Measurements from ENCODE around the gene HECW1. TPM values are rescaled to one million over a fixed set of nuclear protein-coding genes. Genes with fewer than 3 reads are reported as not detected.

The HECW1 gene
- total and polyA plus RNA-seq, 10 of the 15 experiments (the other 5 are each of a cell fraction or from before 2014, with no cell fraction given) = under 0.01 to 0.31 (median 0.04) TPM; not detected in 3

DNA sequence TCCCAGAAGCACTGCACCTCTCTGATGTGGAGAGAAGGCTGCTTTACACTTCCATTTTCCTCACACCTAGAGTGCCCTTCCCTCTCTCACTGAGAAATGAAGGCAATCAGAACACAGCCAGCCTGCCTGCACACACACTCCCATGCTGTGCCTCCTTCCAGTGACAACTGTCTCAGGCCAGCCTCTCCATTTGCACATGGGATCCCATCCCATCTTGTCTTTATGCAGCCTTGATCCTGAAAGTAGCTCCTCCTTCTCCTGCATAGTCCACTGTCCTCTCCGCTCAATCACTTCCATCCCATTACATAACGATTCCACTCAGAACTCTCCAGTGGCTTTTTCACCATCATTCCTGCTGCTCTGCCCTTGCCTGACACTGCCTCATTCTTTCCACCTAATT lies 266.8 kb downstream of the HECW1 start:
- Histone ChIP-seq H3K79me2 (ENCODE audit: control insufficient read depth, insufficient read depth, low read length) (no peaks in the 10 kb centered on the region), H3K4me2 (ENCODE audit: control insufficient read depth, insufficient read depth) (no peak overlapping the region), H3K4me3 (no peak overlapping the region), H3K9ac (ENCODE audit: control insufficient read depth, insufficient read depth, low read length) (no peak overlapping the region), H3K4me1 (ENCODE audit: control insufficient read depth, insufficient read depth, low read length) (no peaks in the 10 kb centered on the region), H4K20me1 (ENCODE audit: control insufficient read depth, insufficient read depth) (no peaks in the 10 kb centered on the region), H3K9me3 (replicated peaks; ENCODE audit: control insufficient read depth, insufficient read depth, low read length) (no peaks in the 10 kb centered on the region), H3K36me3 (ENCODE audit: control insufficient read depth in 2 of 2, insufficient read depth in 2 of 2, low read length in 1 of 2) (no peaks in the 10 kb centered on the region), H3K27ac (ENCODE audit: control insufficient read depth, insufficient read depth) (no peak overlapping the region), H2AFZ (ENCODE audit: control insufficient read depth, low read depth, low read length) (no peak overlapping the region), H3K27me3 (replicated peaks in 1 of 2; ENCODE audit: control insufficient read depth in 2 of 2, insufficient read depth in 2 of 2, low read length in 1 of 2) (peaks cover 0 to 3% of the 10 kb centered on the region in 2 experiments; a peak in 2 of 4 replicates)
- SMC1A ChIA-PET (ENCODE audit: uncharacterized antibody, unreplicated experiment) = no interaction called here
- intact Hi-C loops (cut with micrococcal nuclease; ENCODE audit: unreplicated experiment) (no loop called here), in situ Hi-C loops (cut with MboI) (no loop called here)
- POLR2A ChIA-PET = interaction anchor here (0.5 kb wide), 1 partner anchor 21 kb away, joined by 5 read pairs; no protein-coding TSS in a partner anchor
- TF ChIP-seq, protein P1, sequence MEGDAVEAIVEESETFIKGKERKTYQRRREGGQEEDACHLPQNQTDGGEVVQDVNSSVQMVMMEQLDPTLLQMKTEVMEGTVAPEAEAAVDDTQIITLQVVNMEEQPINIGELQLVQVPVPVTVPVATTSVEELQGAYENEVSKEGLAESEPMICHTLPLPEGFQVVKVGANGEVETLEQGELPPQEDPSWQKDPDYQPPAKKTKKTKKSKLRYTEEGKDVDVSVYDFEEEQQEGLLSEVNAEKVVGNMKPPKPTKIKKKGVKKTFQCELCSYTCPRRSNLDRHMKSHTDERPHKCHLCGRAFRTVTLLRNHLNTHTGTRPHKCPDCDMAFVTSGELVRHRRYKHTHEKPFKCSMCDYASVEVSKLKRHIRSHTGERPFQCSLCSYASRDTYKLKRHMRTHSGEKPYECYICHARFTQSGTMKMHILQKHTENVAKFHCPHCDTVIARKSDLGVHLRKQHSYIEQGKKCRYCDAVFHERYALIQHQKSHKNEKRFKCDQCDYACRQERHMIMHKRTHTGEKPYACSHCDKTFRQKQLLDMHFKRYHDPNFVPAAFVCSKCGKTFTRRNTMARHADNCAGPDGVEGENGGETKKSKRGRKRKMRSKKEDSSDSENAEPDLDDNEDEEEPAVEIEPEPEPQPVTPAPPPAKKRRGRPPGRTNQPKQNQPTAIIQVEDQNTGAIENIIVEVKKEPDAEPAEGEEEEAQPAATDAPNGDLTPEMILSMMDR (IDR thresholded peaks at IDR 0.05 in 2 of 3, conservative IDR thresholded peaks at IDR 0.05 in 1 of 3; ENCODE audit: control insufficient read depth in 2 of 3, extremely low read depth in 1 of 3, insufficient read depth in 1 of 3, low read depth in 3 of 3, low read length in 3 of 3) = no peak
- TF ChIP-seq, protein P2, sequence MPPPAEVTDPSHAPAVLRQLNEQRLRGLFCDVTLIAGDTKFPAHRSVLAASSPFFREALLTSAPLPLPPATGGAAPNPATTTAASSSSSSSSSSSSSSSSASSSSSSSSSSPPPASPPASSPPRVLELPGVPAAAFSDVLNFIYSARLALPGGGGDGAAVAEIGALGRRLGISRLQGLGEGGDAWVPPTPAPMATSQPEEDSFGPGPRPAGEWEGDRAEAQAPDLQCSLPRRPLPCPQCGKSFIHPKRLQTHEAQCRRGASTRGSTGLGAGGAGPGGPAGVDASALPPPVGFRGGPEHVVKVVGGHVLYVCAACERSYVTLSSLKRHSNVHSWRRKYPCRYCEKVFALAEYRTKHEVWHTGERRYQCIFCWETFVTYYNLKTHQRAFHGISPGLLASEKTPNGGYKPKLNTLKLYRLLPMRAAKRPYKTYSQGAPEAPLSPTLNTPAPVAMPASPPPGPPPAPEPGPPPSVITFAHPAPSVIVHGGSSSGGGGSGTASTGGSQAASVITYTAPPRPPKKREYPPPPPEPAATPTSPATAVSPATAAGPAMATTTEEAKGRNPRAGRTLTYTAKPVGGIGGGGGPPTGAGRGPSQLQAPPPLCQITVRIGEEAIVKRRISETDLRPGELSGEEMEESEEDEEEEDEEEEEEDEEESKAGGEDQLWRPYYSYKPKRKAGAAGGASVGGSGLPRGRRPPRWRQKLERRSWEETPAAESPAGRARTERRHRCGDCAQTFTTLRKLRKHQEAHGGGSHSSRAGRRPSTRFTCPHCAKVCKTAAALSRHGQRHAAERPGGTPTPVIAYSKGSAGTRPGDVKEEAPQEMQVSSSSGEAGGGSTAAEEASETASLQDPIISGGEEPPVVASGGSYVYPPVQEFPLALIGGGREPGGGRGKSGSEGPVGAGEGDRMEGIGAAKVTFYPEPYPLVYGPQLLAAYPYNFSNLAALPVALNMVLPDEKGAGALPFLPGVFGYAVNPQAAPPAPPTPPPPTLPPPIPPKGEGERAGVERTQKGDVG (CRISPR knock-in tag; IDR thresholded peaks at IDR 0.05) = no peak
- TF ChIP-seq CHD2 (IDR thresholded peaks at IDR 0.05; ENCODE audit: borderline replicate concordance, low read depth, low read length) (no peak), RB1 (IDR thresholded peaks at IDR 0.05; ENCODE audit: borderline replicate concordance) (no peak), STAT3 (IDR thresholded peaks at IDR 0.05; ENCODE audit: low read depth, low read length) (no peak), TCF7 (IDR thresholded peaks at IDR 0.05; ENCODE audit: borderline replicate concordance) (no peak), ZNF24 (IDR thresholded peaks at IDR 0.05) (no peak), HDAC2 (IDR thresholded peaks at IDR 0.05) (no peak), GABPA (IDR thresholded peaks at IDR 0.05; ENCODE audit: low read depth) (no peak), SREBF2 (IDR thresholded peaks at IDR 0.05; ENCODE audit: low read length) (no peak), POLR2A (IDR thresholded peaks at IDR 0.05; ENCODE audit: low read depth, low read length) (no peak), MTA3 (IDR thresholded peaks at IDR 0.05; ENCODE audit: borderline replicate concordance, low read length) (no peak), SPI1 (IDR thresholded peaks at IDR 0.05; ENCODE audit: borderline replicate concordance, insufficient read depth, low read depth, low read length) (no peak)
- TF ChIP-seq, protein P3, sequence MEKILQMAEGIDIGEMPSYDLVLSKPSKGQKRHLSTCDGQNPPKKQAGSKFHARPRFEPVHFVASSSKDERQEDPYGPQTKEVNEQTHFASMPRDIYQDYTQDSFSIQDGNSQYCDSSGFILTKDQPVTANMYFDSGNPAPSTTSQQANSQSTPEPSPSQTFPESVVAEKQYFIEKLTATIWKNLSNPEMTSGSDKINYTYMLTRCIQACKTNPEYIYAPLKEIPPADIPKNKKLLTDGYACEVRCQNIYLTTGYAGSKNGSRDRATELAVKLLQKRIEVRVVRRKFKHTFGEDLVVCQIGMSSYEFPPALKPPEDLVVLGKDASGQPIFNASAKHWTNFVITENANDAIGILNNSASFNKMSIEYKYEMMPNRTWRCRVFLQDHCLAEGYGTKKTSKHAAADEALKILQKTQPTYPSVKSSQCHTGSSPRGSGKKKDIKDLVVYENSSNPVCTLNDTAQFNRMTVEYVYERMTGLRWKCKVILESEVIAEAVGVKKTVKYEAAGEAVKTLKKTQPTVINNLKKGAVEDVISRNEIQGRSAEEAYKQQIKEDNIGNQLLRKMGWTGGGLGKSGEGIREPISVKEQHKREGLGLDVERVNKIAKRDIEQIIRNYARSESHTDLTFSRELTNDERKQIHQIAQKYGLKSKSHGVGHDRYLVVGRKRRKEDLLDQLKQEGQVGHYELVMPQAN (conservative IDR thresholded peaks at IDR 0.05) = no peak
- DNase-seq (ENCODE audit: low read depth, low spot score) (no peak), FAIRE-seq (no peak), ATAC-seq (no peak)
- RAD21 ChIA-PET (ENCODE audit: unreplicated experiment) = no interaction called here
- CTCF ChIA-PET = no interaction called here
- no TSS peak for BruUV-seq (replicated peaks)
- WGBS (ENCODE audit: insufficient coverage, insufficient replicate concordance, low lambda C conversion rate, missing lambda C conversion rate) = 34% methylated on average over 2 of the region's 2 CpGs

All from GM12878 (cell line).